HG03175 (cell line): ENCODE data around the gene GCK.
"Not testable (repeated sequence)": the region's sequence is repeated elsewhere in the genome, so short reads cannot be mapped to it uniquely, and the experiment has no call there.

Experiments
- ATAC-seq: cut with Tn5 transposase; IDR thresholded peaks from one replicate; pipeline ENCODE4 v1.9.1; 2021; ENCODE audit warnings: mild to moderate bottlenecking, moderate library complexity; ENCODE audit not compliant: unreplicated experiment

GCK gene

GRCh38 chr7:44145969-44146911, 43.0 kb downstream of the GCK start:
- no peak for ATAC-seq

- ATAC-seq: no peak
Observed at GRCh38 chr7:44145479-44145968, 43.7 kb downstream of the GCK start.

GRCh38 chr7:44144968-44145478, 44.2 kb downstream of the GCK start:
- ATAC-seq: no peak

GRCh38 chr7:44144426-44144967, 44.7 kb downstream of the GCK start:
- no peak for ATAC-seq

- ATAC-seq: no peak
Observed at GRCh38 chr7:44143646-44144250, 45.5 kb downstream of the GCK start.

GRCh38 chr7:44142028-44142427, 47.2 kb downstream of the GCK start:
- ATAC-seq: no peak

GRCh38 chr7:44141221-44141850, 47.9 kb downstream of the GCK start, which contains the start of gene MYL7:
Gene MYL7, minus strand, starts transcription at chr7:44141332. Its CDS starts 27 bp downstream, at chr7:44141305.
- no peak for ATAC-seq

- ATAC-seq: no peak
Observed at GRCh38 chr7:44140341-44140740, 48.9 kb downstream of the GCK start.

GRCh38 chr7:44139311-44140010, 49.8 kb downstream of the GCK start:
- no peak for ATAC-seq

- ATAC-seq: no peak
Observed at GRCh38 chr7:44138698-44139097, 50.5 kb downstream of the GCK start.

GRCh38 chr7:44136731-44137130, 52.5 kb downstream of the GCK start:
- no peak for ATAC-seq

GRCh38 chr7:44134943-44135628, 54.2 kb downstream of the GCK start:
- ATAC-seq: no peak

- ATAC-seq: no peak
Observed at GRCh38 chr7:44133295-44133694, 55.9 kb downstream of the GCK start.

- ATAC-seq: no peak
Observed at GRCh38 chr7:44132039-44132438, 57.2 kb downstream of the GCK start.

GRCh38 chr7:44131173-44132029, 57.8 kb downstream of the GCK start:
- no peak for ATAC-seq

- no peak for ATAC-seq
Observed at GRCh38 chr7:44128721-44129582, 60.3 kb downstream of the GCK start.

- ATAC-seq: no peak
Observed at GRCh38 chr7:44127161-44127560, 62.1 kb downstream of the GCK start.

GRCh38 chr7:44126574-44126973, 62.7 kb downstream of the GCK start:
- not testable (repeated sequence) for ATAC-seq
